Osteocyte (in vitro differentiated cells): Measurements from ENCODE around the gene PSMG4. TPM values are rescaled to one million over a fixed set of nuclear protein-coding genes. Genes with fewer than 3 reads are reported as not detected.

ENCODE experiments used
- DNase-seq: peaks from one replicate; pipeline ENCODE4 v3.0.0; 2021; ENCODE audit warnings: mixed read lengths; ENCODE audit not compliant: unreplicated experiment; ENCODE audit errors: extremely low spot score
- H3K27ac Mint-ChIP-seq: one replicate; pipeline ENCODE4 v1.8.0; 2021; ENCODE audit warnings: mild to moderate bottlenecking, mixed read lengths; ENCODE audit not compliant: unreplicated experiment
- H3K27me3 Mint-ChIP-seq: one replicate; pipeline ENCODE4 v1.8.0; 2021; ENCODE audit warnings: mixed read lengths; ENCODE audit not compliant: unreplicated experiment
- H3K36me3 Mint-ChIP-seq: one replicate; pipeline ENCODE4 v1.8.0; 2021; ENCODE audit warnings: mixed read lengths; ENCODE audit not compliant: unreplicated experiment
- H3K4me1 Mint-ChIP-seq: one replicate; pipeline ENCODE4 v1.8.0; 2021; ENCODE audit warnings: mixed read lengths; ENCODE audit not compliant: unreplicated experiment
- H3K4me3 Mint-ChIP-seq: one replicate; pipeline ENCODE4 v1.8.0; 2021; ENCODE audit warnings: mild to moderate bottlenecking, moderate library complexity, mixed read lengths; ENCODE audit not compliant: unreplicated experiment
- H3K9me3 Mint-ChIP-seq: one replicate; pipeline ENCODE4 v1.8.0; 2021; ENCODE audit warnings: mixed read lengths; ENCODE audit not compliant: unreplicated experiment
- total RNA-seq: library from RNA; stranded (reverse); gene quantifications from 2 replicates; pipeline ENCODE4 v1.2.1, GENCODE V29; 2021
- TF ChIP-seq, protein P1 (sequence below): fragments of 200-600 bp; sonication (generic); IDR thresholded peaks from 2 replicates; pipeline ENCODE4 v1.5.0; 2021; ENCODE audit warnings: antibody characterized with exemption, mild to moderate bottlenecking, moderate library complexity

The PSMG4 gene
- total RNA-seq, 1 donor from 2014 or later = 22.0 TPM

DNA sequence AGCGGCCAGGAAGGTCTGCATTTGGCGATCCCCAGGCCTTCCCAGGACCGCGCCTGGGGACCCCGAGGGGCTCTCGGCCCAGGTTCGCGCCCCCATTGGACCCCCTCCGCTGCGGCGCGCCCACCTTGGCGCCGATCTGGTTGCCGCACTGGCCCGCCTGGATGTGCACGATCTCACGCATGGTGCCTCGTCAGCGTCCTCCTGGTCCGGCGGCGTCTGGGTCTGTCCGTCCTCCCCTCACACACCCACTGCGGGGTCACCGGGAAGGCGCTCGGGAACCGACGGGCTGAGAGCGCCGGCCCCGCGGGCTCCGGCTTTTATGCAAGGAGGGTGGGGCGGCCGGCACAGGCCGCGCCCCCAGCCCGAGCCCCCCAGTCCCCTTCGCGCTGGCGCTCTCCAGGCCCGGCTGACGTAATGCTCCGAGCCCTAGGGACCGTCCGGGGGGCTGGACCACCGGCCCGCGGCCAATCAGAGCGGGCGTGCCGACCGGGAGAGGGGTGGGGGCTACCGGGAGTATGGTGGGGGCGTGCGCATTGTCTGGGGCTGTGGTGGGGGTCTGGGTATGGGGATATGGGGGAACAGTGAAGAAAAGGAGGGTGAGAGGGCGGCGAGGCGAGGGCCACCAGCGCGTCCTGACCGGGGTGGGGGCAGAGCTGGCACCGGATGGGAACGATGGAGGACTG lies 31.2 kb upstream of the PSMG4 start, which contains the start of gene TUBB2B:
TUBB2B (minus strand) TSS at position 291 of the 683 bp plus-strand sequence; CDS start at position 181, 110 bp downstream.
- peak within 1 kb of the TSS; percentile 75 for H3K27ac Mint-ChIP-seq
- DNase-seq = peak; percentile 92
- no peaks in the 10 kb centered on the region for H3K9me3 Mint-ChIP-seq
- H3K4me1 Mint-ChIP-seq = peaks cover 59% of the 10 kb centered on the region
- TF ChIP-seq, protein P1, sequence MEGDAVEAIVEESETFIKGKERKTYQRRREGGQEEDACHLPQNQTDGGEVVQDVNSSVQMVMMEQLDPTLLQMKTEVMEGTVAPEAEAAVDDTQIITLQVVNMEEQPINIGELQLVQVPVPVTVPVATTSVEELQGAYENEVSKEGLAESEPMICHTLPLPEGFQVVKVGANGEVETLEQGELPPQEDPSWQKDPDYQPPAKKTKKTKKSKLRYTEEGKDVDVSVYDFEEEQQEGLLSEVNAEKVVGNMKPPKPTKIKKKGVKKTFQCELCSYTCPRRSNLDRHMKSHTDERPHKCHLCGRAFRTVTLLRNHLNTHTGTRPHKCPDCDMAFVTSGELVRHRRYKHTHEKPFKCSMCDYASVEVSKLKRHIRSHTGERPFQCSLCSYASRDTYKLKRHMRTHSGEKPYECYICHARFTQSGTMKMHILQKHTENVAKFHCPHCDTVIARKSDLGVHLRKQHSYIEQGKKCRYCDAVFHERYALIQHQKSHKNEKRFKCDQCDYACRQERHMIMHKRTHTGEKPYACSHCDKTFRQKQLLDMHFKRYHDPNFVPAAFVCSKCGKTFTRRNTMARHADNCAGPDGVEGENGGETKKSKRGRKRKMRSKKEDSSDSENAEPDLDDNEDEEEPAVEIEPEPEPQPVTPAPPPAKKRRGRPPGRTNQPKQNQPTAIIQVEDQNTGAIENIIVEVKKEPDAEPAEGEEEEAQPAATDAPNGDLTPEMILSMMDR = no peak
- H3K27me3 Mint-ChIP-seq = peaks cover 6% of the 10 kb centered on the region
- H3K4me3 Mint-ChIP-seq = peak within 1 kb of the TSS; percentile 91
- H3K36me3 Mint-ChIP-seq = peaks cover 15% of the 10 kb centered on the region

- H3K4me1 Mint-ChIP-seq = peaks cover 63% of the 10 kb centered on the region
- H3K4me3 Mint-ChIP-seq = peak overlapping the region; percentile 91
- peak overlapping the region; percentile 75 for H3K27ac Mint-ChIP-seq
- peaks cover 6% of the 10 kb centered on the region for H3K27me3 Mint-ChIP-seq
- TF ChIP-seq, protein P1 = no peak
- no peaks in the 10 kb centered on the region for H3K9me3 Mint-ChIP-seq
- DNase-seq = no peak
- peaks cover 15% of the 10 kb centered on the region for H3K36me3 Mint-ChIP-seq
Observed at GRCh38 chr6:3228046-3228671, 30.6 kb upstream of the PSMG4 start.

- Mint-ChIP-seq H3K36me3 (peaks cover 9% of the 10 kb centered on the region), H3K4me3 (peak overlapping the region; percentile 79), H3K27ac (peak overlapping the region; percentile 60), H3K9me3 (no peaks in the 10 kb centered on the region), H3K27me3 (peaks cover 6% of the 10 kb centered on the region), H3K4me1 (peaks cover 60% of the 10 kb centered on the region)
- TF ChIP-seq, protein P1 = no peak
- no peak for DNase-seq
Observed at GRCh38 chr6:3228771-3229565, 29.8 kb upstream of the PSMG4 start.

DNA sequence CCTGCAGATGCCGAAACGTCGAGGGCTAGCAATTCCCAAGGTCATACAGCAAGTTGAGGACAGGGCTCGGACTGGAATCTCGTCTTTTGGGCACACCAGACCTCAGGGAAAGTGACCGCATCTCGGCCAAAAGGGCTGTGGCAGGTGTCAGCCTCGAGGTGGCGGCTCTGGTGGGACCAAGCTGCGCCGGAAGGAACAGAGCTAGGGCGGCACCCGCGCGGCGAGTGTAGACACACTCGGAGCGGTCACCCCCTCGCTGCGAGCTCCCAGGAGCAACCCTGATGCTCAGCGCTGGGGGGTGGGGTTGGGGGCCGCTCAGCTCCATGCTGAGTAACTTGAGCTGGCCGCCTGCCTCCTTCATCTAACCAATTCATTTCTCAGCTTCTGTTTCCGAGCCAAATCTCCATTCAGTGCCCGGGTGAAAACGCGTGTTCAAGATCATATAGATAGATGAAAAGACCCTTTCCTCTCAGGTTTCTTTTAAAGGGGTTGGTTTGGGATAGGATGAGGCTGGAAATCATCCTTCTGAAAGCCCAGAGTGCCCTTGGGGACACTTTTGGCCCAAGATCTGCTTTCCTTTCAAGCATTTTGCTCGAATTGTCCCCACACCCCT lies 29.1 kb upstream of the PSMG4 start:
- H3K4me3 Mint-ChIP-seq = peak overlapping the region; percentile 92
- H3K27me3 Mint-ChIP-seq = peaks cover 6% of the 10 kb centered on the region
- peaks cover 2% of the 10 kb centered on the region for H3K36me3 Mint-ChIP-seq
- no peaks in the 10 kb centered on the region for H3K9me3 Mint-ChIP-seq
- DNase-seq = no peak
- H3K27ac Mint-ChIP-seq = peak overlapping the region; percentile 23
- TF ChIP-seq, protein P1 = no peak
- peaks cover 56% of the 10 kb centered on the region for H3K4me1 Mint-ChIP-seq
